ENCODE results near the gene SIPA1. TPM values are rescaled to one million over a fixed set of nuclear protein-coding genes. Genes with fewer than 3 reads are reported as not detected.

The SIPA1 gene
- total and polyA plus RNA-seq, 8 donors, result 40.5 to 107 (median 47.8) TPM

DNA sequence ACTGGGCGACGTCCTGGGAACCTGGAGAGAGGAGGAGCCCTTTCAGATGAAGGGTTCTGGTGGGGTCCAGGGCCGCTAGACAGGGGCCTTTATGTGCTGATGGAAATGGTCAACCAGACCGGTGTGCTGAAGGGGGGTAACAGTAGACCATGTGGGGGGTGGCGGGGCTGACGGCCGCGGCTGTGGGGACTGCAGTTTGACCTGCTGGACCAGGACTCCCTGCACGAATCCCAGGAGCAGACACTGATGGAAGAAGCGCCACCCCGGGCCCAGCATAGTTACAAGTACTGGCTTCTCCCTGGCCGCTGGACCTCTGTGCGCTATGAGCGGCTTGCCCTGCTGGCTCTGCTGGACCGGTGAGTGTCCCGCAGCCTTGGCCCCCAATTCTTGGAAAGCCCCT, 15.9 kb upstream of the SIPA1 start:
- Histone ChIP-seq H3K27ac (no peak overlapping the region), H3K9me3 (no peaks in the 10 kb centered on the region), H3K27me3 (no peaks in the 10 kb centered on the region), H3K36me3 (peaks cover 0 to 100% of the 10 kb centered on the region in 2 donors), H3K4me1 (peaks cover 3 to 18% of the 10 kb centered on the region in 2 donors), H3K4me3 (no peak overlapping the region)
- intact Hi-C loops (cut with DNase I), result loop anchor here in 1 of 2 donors (10.0 kb wide), 1 partner anchor 83 kb away; no protein-coding TSS in a partner anchor
- DNase-seq (peak in 1 of 4 donors; percentile 69), ATAC-seq (no peak)
- TF ChIP-seq, protein P1, sequence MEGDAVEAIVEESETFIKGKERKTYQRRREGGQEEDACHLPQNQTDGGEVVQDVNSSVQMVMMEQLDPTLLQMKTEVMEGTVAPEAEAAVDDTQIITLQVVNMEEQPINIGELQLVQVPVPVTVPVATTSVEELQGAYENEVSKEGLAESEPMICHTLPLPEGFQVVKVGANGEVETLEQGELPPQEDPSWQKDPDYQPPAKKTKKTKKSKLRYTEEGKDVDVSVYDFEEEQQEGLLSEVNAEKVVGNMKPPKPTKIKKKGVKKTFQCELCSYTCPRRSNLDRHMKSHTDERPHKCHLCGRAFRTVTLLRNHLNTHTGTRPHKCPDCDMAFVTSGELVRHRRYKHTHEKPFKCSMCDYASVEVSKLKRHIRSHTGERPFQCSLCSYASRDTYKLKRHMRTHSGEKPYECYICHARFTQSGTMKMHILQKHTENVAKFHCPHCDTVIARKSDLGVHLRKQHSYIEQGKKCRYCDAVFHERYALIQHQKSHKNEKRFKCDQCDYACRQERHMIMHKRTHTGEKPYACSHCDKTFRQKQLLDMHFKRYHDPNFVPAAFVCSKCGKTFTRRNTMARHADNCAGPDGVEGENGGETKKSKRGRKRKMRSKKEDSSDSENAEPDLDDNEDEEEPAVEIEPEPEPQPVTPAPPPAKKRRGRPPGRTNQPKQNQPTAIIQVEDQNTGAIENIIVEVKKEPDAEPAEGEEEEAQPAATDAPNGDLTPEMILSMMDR (IDR thresholded peaks at IDR 0.05), result no peak

DNA sequence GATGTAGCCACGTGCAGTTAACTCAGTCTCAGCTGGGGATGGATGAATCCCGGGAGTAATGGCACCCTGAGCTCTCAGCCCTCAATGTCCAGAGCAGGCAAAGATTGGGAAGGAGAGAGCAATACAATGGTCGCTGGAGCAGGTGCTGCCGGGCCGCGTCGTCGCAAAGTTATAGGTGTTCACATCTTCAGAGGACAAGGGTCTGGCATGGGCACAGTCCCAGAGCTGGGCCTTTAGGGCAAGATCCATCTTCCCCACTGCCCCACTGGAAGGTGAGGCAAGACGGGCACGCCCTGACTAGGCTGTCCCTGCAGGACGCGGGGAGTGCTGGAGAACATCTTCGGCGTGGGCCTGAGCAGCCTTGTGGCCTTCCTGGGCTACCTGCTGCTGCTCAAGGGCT, 14.7 kb upstream of the SIPA1 start:
- peaks cover 0 to 100% of the 10 kb centered on the region in 2 donors for H3K36me3 ChIP-seq
- no peaks in the 10 kb centered on the region for H3K9me3 ChIP-seq
- TF ChIP-seq, protein P1 (IDR thresholded peaks at IDR 0.05), result no peak
- DNase-seq (no peak), ATAC-seq (no peak)
- no peak overlapping the region for H3K4me3 ChIP-seq
- no peaks in the 10 kb centered on the region for H3K27me3 ChIP-seq
- intact Hi-C loops (cut with DNase I), result loop anchor here in 1 of 2 donors (10.0 kb wide), 1 partner anchor 82 kb away; no protein-coding TSS in a partner anchor
- H3K4me1 ChIP-seq, result peaks cover 0 to 7% of the 10 kb centered on the region in 2 donors
- H3K27ac ChIP-seq, result no peak overlapping the region

DNA sequence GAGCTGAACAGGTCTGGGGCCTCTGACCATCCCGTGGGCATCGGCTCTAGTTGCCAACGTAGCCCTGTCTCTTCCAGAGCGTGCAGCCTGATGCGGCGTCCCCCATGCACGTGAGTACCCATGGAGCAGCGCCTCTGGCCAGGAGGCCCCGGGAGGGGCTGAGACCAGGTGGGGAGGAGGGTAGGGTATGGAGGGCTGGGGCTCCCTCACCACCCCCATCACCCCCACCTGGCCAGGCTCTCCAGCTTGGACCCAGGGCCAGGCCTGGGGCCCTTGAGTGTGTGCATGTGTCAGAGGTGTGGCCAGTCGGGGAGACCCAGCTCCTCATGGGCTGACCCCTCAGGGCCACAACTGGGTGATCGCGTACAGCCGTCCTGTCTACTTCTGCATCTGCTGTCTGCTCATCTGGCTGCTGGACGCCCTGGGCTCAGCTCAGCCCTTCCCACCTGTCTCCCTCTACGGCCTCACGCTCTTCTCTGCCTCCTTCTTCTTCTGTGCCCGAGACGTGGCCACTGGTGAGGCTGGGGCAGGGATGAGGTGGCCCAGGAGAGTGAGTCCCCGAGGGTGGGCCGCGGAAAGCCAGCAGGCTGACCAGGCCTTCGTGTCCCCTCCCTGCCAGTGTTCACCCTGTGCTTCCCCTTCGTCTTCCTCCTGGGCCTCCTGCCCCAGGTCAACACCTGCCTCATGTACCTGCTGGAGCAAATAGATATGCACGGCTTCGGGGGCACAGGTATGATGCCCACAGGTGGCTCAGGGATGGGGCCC, 13.9 kb upstream of the SIPA1 start:
- no peaks in the 10 kb centered on the region for H3K27me3 ChIP-seq
- H3K27ac ChIP-seq, result no peak overlapping the region
- H3K4me3 ChIP-seq, result no peak overlapping the region
- peaks cover 0 to 100% of the 10 kb centered on the region in 2 donors for H3K36me3 ChIP-seq
- H3K4me1 ChIP-seq, result peaks cover 0 to 7% of the 10 kb centered on the region in 2 donors
- H3K9me3 ChIP-seq, result no peaks in the 10 kb centered on the region
- TF ChIP-seq, protein P1 (IDR thresholded peaks at IDR 0.05), result no peak
- DNase-seq, result peak in 1 of 4 donors; percentile 71
- intact Hi-C loops (cut with DNase I), result loop anchor here in 1 of 2 donors (10.0 kb wide), 1 partner anchor 81 kb away; no protein-coding TSS in a partner anchor
- no peak for ATAC-seq

DNA sequence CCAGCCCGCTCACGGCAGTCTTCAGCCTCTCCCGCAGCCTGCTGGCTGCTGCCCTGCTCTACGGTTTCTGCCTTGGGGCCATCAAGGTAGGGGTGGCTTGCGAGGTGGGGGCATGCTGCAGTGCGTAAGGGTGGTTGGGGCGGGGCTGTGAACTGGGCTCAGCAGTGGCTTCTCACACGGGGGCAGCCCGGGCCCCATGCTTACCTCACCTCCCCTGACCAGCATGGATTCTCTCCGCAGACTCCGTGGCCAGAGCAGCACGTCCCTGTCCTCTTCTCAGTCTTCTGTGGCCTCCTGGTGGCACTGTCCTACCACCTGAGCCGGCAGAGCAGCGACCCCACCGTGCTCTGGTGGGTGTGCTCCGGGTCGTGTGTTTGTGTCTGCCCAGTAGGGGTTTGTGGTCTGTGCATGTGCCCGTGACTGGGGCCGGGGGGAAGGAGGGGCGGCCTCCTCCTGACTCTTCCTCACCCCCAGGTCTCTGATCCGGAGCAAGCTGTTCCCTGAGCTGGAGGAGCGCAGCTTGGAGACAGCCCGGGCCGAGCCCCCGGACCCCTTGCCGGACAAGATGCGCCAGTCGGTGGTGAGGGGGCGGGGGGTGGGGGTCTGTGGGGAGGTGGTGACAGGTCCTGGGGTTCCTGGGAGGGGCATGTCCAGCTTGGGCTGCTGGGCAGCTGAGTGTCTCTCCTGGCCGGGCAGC, 12.8 kb upstream of the SIPA1 start:
- ATAC-seq, result no peak
- intact Hi-C loops (cut with DNase I), result loop anchor here in 1 of 2 donors (10.0 kb wide), 1 partner anchor 80 kb away; no protein-coding TSS in a partner anchor
- no peak overlapping the region for H3K4me3 ChIP-seq
- TF ChIP-seq, protein P1 (IDR thresholded peaks at IDR 0.05), result no peak
- no peak for DNase-seq
- H3K27ac ChIP-seq, result no peak overlapping the region
- H3K27me3 ChIP-seq, result no peaks in the 10 kb centered on the region
- H3K9me3 ChIP-seq, result no peaks in the 10 kb centered on the region
- peaks cover 0 to 7% of the 10 kb centered on the region in 2 donors for H3K4me1 ChIP-seq
- H3K36me3 ChIP-seq, result peaks cover 0 to 100% of the 10 kb centered on the region in 2 donors
